GM19239 (cell line): ENCODE measurements around the gene CYP24A1.

Experiments
- DNase-seq: peaks from one replicate; pipeline ENCODE4 v3.0.0; 2011; ENCODE audit warnings: low spot score; ENCODE audit not compliant: insufficient read length
- FAIRE-seq: peaks from 2 replicates; lab custom pipeline; 2011; peaks lifted over from hg19 to GRCh38; lab: Jason Lieb, UNC

Gene CYP24A1

GRCh38 chr20:54173653-54174456 lies at the start of gene CYP24A1:
Gene CYP24A1, minus strand, starts transcription at chr20:54173986. Its CDS starts 407 bp downstream, at chr20:54173579.
- no peak for DNase-seq

GRCh38 chr20:54223285-54223684 lies 49.5 kb upstream of the CYP24A1 start:
- DNase-seq, result no peak
- no peak for FAIRE-seq

More at GRCh38 chr20:54173653-54174456, at the start of gene CYP24A1:
- no peak for FAIRE-seq

GRCh38 chr20:54221996-54222890 lies 48.5 kb upstream of the CYP24A1 start:
- DNase-seq (no peak), FAIRE-seq (no peak)

GRCh38 chr20:54221353-54221752 lies 47.6 kb upstream of the CYP24A1 start:
- DNase-seq (no peak), FAIRE-seq (no peak)

GRCh38 chr20:54220722-54221121 lies 46.9 kb upstream of the CYP24A1 start:
- FAIRE-seq (no peak), DNase-seq (no peak)

GRCh38 chr20:54219751-54220426 lies 46.1 kb upstream of the CYP24A1 start:
- DNase-seq, result no peak
- no peak for FAIRE-seq

- FAIRE-seq (no peak), DNase-seq (no peak)
Observed at GRCh38 chr20:54218470-54218869, 44.7 kb upstream of the CYP24A1 start.

- no peak for DNase-seq
Observed at GRCh38 chr20:54217762-54218161, 44.0 kb upstream of the CYP24A1 start.

GRCh38 chr20:54215157-54215789 lies 41.5 kb upstream of the CYP24A1 start:
- FAIRE-seq, result no peak
- no peak for DNase-seq

More at GRCh38 chr20:54217762-54218161, 44.0 kb upstream of the CYP24A1 start:
- no peak for FAIRE-seq

GRCh38 chr20:54214566-54214965 lies 40.8 kb upstream of the CYP24A1 start:
- no peak for DNase-seq
- no peak for FAIRE-seq

- DNase-seq, result no peak
- FAIRE-seq, result no peak
Observed at GRCh38 chr20:54212871-54213270, 39.1 kb upstream of the CYP24A1 start.

- FAIRE-seq (no peak), DNase-seq (no peak)
Observed at GRCh38 chr20:54212226-54212625, 38.4 kb upstream of the CYP24A1 start.

GRCh38 chr20:54209216-54209813 lies 35.5 kb upstream of the CYP24A1 start:
- FAIRE-seq, result no peak
- no peak for DNase-seq

GRCh38 chr20:54208548-54209176 lies 34.9 kb upstream of the CYP24A1 start:
- no peak for DNase-seq
- FAIRE-seq, result no peak

GRCh38 chr20:54207743-54208547 lies 34.2 kb upstream of the CYP24A1 start, which contains the start of gene PFDN4:
Gene PFDN4, plus strand, starts transcription at chr20:54208087. Its CDS starts 14 bp downstream, at chr20:54208101.
- peak; percentile 87 for DNase-seq
- peak; percentile 82 for FAIRE-seq

GRCh38 chr20:54207053-54207742 lies 33.4 kb upstream of the CYP24A1 start:
- DNase-seq (no peak), FAIRE-seq (no peak)

GRCh38 chr20:54205450-54205849 lies 31.7 kb upstream of the CYP24A1 start:
- FAIRE-seq (no peak), DNase-seq (no peak)

- FAIRE-seq (no peak), DNase-seq (no peak)
Observed at GRCh38 chr20:54204481-54204880, 30.7 kb upstream of the CYP24A1 start.
